Lower lobe of right lung (tissue), 2 donors: ENCODE measurements around the gene LCN6. TPM values are rescaled to one million over a fixed set of nuclear protein-coding genes. Genes with fewer than 3 reads are reported as not detected.

Experiments
- ATAC-seq, 2 donors: fragments of 200-7000 bp; cut with Tn5 transposase; one replicate each; pipeline ENCODE4 v1.9.1; 2020 to 2022; ENCODE audit warnings: mild to moderate bottlenecking in 2 of 2, moderate library complexity in 2 of 2
- DNase-seq: peaks from one replicate; pipeline ENCODE4 v3.0.0-alpha.2; 2020
- H3K27ac ChIP-seq: fragments of 200-600 bp; one replicate; pipeline ENCODE4 v1.8.0; 2022
- H3K27me3 ChIP-seq: fragments of 200-600 bp; one replicate; pipeline ENCODE4 v1.8.0; 2022; ENCODE audit warnings: low read depth
- H3K36me3 ChIP-seq: fragments of 200-600 bp; one replicate; pipeline ENCODE4 v1.8.0; 2022; ENCODE audit warnings: mild to moderate bottlenecking
- H3K4me1 ChIP-seq: fragments of 200-600 bp; one replicate; pipeline ENCODE4 v1.8.0; 2022
- H3K4me3 ChIP-seq: fragments of 200-600 bp; one replicate; pipeline ENCODE4 v1.8.0; 2022; ENCODE audit warnings: mild to moderate bottlenecking
- H3K9me3 ChIP-seq: fragments of 200-600 bp; one replicate; pipeline ENCODE4 v1.8.0; 2022
- intact Hi-C: fragments of 100-400 bp; cut with DNase I; formaldehyde crosslinking; loops from one replicate; pipeline ENCODE4 v1.11.0; 2022
- total RNA-seq: library from RNA; stranded (reverse); fragmentation: NEBNext Ultra II Directional; extraction: Animal tissue kit (Norgen Biotek cat#: 25700); gene quantifications from one replicate; pipeline ENCODE4 v1.2.1, GENCODE V29; 2021
- TF ChIP-seq, protein P1 (sequence below): fragments of 200-600 bp; IDR thresholded peaks from one replicate; pipeline ENCODE4 v1.8.0; 2022; ENCODE audit warnings: antibody characterized with exemption, mild to moderate bottlenecking
- donor health status: DM: no; HTN: yes; CAD: no; lungs with severe emphysema.

The LCN6 gene
- total RNA-seq, 1 donor from 2014 or later, result 2.9 TPM

DNA sequence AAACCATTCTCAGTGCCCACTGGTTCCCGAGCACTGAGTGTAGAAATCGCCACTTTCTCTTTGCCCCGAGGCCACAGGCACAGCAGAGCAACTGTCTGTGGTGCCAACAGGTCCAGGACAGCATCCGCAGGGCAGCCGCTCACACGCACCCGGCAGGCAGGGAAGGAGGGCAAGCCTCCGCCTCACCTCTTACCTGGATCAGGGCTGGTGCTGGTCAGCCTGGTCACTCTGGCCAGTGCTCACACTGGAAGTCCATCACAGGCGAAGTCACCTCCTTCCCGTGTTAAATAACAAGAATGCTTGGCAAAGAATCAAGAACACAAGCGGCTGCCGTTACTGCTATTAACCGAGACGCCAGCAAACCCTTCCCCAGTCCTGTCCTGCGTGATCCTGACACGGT is 22.2 kb downstream of the LCN6 start:
- Histone ChIP-seq H3K4me1 (peaks cover 68% of the 10 kb centered on the region), H3K4me3 (peak overlapping the region; percentile 93), H3K27ac (peak overlapping the region; percentile 24), H3K9me3 (no peaks in the 10 kb centered on the region), H3K27me3 (no peaks in the 10 kb centered on the region), H3K36me3 (peaks cover 57% of the 10 kb centered on the region)
- no peak for DNase-seq
- no peak for ATAC-seq
- intact Hi-C loops, result no loop called here
- TF ChIP-seq, protein P1, sequence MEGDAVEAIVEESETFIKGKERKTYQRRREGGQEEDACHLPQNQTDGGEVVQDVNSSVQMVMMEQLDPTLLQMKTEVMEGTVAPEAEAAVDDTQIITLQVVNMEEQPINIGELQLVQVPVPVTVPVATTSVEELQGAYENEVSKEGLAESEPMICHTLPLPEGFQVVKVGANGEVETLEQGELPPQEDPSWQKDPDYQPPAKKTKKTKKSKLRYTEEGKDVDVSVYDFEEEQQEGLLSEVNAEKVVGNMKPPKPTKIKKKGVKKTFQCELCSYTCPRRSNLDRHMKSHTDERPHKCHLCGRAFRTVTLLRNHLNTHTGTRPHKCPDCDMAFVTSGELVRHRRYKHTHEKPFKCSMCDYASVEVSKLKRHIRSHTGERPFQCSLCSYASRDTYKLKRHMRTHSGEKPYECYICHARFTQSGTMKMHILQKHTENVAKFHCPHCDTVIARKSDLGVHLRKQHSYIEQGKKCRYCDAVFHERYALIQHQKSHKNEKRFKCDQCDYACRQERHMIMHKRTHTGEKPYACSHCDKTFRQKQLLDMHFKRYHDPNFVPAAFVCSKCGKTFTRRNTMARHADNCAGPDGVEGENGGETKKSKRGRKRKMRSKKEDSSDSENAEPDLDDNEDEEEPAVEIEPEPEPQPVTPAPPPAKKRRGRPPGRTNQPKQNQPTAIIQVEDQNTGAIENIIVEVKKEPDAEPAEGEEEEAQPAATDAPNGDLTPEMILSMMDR, result no peak

DNA sequence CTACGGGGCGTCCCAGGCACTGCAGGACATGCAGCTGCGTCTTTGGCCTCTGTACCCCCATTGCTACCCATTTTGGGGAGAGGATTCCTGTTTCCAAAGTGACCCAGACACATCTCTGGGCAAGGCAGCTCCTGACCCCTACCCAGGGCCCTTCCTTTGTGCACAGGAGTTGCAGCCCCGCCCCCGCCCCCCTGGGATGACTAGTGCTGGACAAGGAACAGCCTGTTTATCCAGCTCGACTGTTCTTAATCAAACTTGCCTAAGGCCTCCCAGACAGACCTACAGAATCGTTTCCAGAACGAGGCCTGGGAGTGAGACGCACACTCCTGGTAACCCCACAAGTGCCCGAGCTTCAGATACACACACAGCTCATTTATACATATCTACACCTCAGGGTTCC is 22.7 kb downstream of the LCN6 start:
- ATAC-seq (no peak), DNase-seq (no peak)
- Histone ChIP-seq H3K36me3 (peaks cover 62% of the 10 kb centered on the region), H3K27me3 (no peaks in the 10 kb centered on the region), H3K4me1 (peaks cover 73% of the 10 kb centered on the region), H3K4me3 (peak overlapping the region; percentile 93), H3K27ac (peak overlapping the region; percentile 24), H3K9me3 (no peaks in the 10 kb centered on the region)
- TF ChIP-seq, protein P1, result no peak
- intact Hi-C loops, result no loop called here

DNA sequence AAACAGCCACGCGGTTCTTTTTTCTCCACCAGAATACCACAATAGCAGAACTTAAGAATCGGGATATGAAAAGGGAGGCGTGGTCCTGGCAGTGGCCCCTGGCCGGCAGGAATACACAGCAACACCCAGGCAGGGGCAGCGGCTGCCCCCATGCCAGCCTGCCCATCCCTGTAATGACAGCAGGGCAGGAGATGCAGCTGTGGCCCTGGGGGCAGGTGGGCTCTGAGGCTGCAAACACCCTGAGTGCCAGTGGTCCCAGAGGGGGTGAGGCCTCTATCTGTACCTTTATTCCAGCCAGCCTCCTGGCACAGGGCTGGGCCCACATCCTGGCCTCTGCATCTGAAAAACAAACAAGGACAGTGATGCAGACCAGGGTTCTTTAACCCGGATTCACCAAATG is 23.6 kb downstream of the LCN6 start:
- ATAC-seq, result no peak
- H3K27ac ChIP-seq, result no peak overlapping the region
- H3K4me1 ChIP-seq, result peaks cover 79% of the 10 kb centered on the region
- no peak overlapping the region for H3K4me3 ChIP-seq
- no peaks in the 10 kb centered on the region for H3K27me3 ChIP-seq
- H3K36me3 ChIP-seq, result peaks cover 63% of the 10 kb centered on the region
- no peak for DNase-seq
- TF ChIP-seq, protein P1, result no peak
- intact Hi-C loops, result no loop called here
- H3K9me3 ChIP-seq, result no peaks in the 10 kb centered on the region

DNA sequence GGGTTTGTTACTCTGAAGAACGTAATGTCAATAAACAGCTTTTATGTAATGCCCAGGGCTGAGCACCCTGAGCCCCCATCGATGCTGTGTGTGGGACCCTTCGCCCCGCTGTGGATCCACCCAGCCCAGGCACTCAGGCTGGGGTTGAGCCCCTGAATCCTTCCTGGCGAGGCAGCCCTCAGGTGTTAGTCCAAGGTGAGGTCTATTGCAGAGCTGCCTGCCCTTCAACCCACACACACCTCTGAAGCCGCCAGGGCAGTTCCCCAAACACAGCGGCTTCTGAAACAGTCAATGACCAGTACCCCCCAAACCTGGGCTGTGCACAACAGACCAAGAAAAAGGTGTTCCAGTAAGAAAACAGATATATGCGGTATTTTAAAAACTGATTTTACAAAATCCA is 24.3 kb downstream of the LCN6 start:
- no peaks in the 10 kb centered on the region for H3K9me3 ChIP-seq
- TF ChIP-seq, protein P1, result no peak
- DNase-seq (no peak), ATAC-seq (no peak)
- no peak overlapping the region for H3K27ac ChIP-seq
- no peak overlapping the region for H3K4me3 ChIP-seq
- H3K4me1 ChIP-seq, result peaks cover 82% of the 10 kb centered on the region
- intact Hi-C loops, result no loop called here
- peaks cover 63% of the 10 kb centered on the region for H3K36me3 ChIP-seq
- H3K27me3 ChIP-seq, result no peaks in the 10 kb centered on the region

DNA sequence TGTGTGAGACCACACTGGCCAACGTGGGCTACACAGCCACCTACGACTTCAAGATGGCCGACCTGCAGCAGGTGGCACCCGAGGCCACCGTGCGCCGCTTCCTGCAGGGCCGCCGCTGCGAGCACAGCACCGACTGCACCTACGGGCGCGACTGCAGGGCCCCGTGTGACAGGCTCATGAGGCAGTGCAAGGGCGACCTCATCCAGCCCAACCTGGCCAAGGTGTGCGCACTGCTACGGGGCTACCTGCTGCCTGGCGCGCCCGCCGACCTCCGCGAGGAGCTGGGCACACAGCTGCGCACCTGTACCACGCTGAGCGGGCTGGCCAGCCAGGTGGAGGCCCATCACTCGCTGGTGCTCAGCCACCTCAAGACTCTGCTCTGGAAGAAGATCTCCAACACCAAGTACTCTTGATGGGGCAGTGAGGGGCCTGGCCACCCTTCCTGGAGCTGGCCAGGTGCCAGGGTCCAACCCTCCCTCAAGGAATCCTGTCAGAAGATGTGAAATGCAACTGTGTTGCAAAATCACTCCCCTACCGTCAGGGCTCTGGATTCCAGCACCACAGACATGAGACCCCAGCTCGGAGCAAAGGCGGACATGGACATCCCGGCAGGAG is 24.9 kb downstream of the LCN6 start:
- peaks cover 81% of the 10 kb centered on the region for H3K4me1 ChIP-seq
- no peak for DNase-seq
- no peaks in the 10 kb centered on the region for H3K9me3 ChIP-seq
- H3K36me3 ChIP-seq, result peaks cover 63% of the 10 kb centered on the region
- intact Hi-C loops, result no loop called here
- H3K27ac ChIP-seq, result no peak overlapping the region
- TF ChIP-seq, protein P1, result no peak
- ATAC-seq, result no peak
- no peaks in the 10 kb centered on the region for H3K27me3 ChIP-seq
- no peak overlapping the region for H3K4me3 ChIP-seq
